ENCODE data around the gene MMP12.

- TF ChIP-seq CTCF (IDR thresholded peaks at IDR 0.05) (no peak), POLR2A (IDR thresholded peaks at IDR 0.05) (no peak)
These were observed 37.7 kb upstream of the MMP12 start for GRCh38 chr11:102912482-102912830.

All from right lobe of liver (tissue), 4 donors.